Cardiac fibroblast (primary cell): ENCODE results near the gene KCNQ5.

Experiments used
- DNase-seq, 2 donors: peaks; one replicate each; pipeline versions ENCODE4 v3.0.0 to v3.0.0-alpha.2; 2010; ENCODE audit warnings: low read depth in 2 of 2
- H3K4me3 ChIP-seq, 2 donors: replicated peaks in 1 of 2; 1 replicate in 1 of 2; 2 replicates in 1 of 2; pipeline ENCODE4 v1.5.1; 2011; ENCODE audit warnings: low read depth in 2 of 2, low read length in 2 of 2, mild to moderate bottlenecking in 2 of 2, moderate library complexity in 1 of 2
- TF ChIP-seq, protein P1 (sequence below): IDR thresholded peaks from one replicate; pipeline ENCODE4 v1.5.1; 2011; ENCODE audit warnings: low read depth, mild to moderate bottlenecking, low read length, inconsistent platforms

Gene KCNQ5

DNA sequence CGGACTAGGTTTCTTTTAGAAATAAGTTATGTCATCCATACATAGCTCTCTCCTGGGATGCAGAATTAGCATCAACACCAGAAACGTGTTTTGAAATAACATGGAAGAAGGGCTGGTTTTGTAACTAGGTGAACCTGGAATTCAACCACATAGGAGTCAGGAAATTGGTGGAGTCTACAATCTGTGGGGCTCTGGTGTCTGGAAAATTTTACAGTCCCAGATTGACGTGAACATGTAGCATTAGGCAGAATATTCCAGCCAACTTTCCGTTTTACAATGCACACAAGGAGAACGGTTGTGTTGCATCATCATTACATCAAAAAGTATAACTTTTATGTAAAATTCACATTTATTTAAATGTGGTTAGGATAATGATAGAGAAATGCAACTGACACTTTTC, 1.9 kb downstream of the KCNQ5 start:
- TF ChIP-seq, protein P1, sequence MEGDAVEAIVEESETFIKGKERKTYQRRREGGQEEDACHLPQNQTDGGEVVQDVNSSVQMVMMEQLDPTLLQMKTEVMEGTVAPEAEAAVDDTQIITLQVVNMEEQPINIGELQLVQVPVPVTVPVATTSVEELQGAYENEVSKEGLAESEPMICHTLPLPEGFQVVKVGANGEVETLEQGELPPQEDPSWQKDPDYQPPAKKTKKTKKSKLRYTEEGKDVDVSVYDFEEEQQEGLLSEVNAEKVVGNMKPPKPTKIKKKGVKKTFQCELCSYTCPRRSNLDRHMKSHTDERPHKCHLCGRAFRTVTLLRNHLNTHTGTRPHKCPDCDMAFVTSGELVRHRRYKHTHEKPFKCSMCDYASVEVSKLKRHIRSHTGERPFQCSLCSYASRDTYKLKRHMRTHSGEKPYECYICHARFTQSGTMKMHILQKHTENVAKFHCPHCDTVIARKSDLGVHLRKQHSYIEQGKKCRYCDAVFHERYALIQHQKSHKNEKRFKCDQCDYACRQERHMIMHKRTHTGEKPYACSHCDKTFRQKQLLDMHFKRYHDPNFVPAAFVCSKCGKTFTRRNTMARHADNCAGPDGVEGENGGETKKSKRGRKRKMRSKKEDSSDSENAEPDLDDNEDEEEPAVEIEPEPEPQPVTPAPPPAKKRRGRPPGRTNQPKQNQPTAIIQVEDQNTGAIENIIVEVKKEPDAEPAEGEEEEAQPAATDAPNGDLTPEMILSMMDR, result no peak
- H3K4me3 ChIP-seq, result no peak overlapping the region
- peak in 1 of 2 donors; percentile 16 for DNase-seq

DNA sequence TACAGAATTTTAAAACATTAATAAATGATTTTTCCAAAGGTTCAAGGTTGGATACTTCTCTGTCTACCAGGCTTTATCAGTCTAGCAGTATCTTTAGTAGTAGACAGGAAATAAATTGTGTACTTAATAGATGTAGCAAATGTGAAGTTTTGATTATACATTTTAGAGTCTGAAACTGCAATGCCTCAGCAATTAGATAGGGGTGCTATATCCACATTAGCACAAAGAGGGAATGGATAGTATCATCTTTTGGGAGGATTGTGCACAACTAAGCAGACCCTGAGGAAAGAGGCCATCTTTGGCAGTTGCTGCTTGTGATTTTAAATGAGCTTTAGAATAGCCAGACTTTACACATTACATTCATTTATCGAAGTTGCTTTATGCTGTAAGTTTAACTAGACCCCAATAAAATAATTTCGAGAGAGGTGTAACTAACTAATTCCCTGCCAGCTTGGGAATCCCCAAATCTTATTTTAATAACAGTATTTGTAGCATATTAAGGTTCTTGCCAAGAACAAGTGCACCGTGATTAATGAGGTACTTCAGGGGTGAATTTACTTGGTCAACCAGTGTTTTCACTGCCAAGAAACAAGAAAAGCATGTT, 2.8 kb downstream of the KCNQ5 start:
- peak; percentile 35 to 38 for DNase-seq
- no peak overlapping the region for H3K4me3 ChIP-seq
- TF ChIP-seq, protein P1, result peak; percentile 71

DNA sequence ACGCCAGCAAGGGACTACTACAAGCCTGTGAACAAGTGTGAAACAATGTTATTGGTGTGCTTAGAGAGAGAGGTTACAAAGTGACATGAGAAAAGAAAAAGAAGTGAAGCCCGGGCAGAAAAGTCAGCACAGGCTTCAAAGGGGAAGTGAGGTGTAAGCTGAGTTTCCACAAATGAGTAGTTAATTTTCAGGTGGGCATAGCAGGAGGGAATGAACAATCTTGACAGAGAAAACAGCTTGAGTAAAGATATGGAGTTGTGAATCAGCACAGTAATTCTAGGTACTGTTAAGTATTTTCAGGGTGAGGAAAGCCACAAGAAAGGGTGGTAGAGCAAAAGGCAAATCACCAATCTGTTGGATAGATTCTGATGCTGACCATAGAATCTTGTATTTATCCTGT, 4.3 kb downstream of the KCNQ5 start:
- no peak for DNase-seq
- TF ChIP-seq, protein P1, result no peak
- H3K4me3 ChIP-seq, result no peak overlapping the region

DNA sequence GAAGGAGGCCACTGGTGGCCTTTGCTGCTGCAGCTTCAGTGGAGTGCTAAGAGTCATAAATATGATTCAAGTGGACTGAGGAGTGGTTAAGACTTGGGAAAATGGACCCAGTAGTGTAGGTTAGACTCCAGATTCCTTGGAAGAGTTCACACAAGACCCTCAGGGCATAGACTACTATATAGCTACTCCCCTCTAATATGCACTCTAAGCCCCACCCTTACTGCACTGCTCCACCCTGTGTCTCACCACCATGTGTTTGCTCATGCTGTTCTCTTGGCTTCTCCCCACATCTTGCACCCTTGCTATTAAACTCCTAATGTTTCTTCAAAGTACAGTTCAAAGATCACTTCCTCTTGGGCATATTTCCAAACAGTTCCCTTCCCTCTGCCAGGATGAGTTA, 5.7 kb downstream of the KCNQ5 start:
- no peak for DNase-seq
- TF ChIP-seq, protein P1, result no peak
- H3K4me3 ChIP-seq, result no peak overlapping the region

DNA sequence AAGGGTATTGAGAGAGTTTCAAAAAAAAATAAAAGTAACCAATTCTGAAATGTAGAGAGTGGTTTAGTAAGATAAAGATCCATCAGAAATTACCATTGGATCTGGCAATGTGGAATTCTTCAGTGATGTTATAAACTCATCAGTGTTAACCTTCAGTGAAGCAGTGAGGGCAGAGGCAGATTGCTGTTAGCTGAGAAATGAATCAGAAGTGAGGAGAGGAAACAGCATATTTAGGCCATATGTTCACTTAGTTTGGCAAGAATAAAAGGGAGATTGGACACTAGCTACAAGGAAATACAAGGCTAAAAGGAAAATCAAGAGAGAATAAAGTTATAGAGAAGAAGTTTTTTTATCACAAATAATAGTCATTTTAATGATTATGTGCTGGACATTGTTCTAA, 9.6 kb downstream of the KCNQ5 start:
- H3K4me3 ChIP-seq, result no peak overlapping the region
- no peak for DNase-seq
- TF ChIP-seq, protein P1, result no peak

DNA sequence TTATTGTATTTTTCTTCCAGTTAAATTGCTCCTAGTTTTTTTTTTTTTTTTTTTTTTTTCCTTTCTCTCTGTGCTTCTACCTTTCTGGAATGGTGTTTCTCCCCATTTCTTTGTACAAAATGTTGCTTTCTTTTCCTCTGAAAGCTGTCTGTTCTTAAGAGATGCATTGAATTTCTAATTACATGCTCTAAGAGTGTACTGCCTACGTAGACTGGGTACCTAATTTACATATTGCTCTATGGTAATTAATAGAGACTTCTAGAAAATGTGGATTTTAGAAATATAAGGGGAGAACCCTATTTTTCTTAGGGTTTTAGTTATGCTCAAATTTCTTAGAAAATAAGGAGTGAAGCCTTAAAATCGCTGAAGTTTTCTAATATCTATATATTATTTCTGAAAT, 13.8 kb downstream of the KCNQ5 start:
- H3K4me3 ChIP-seq, result no peak overlapping the region
- DNase-seq, result no peak
- TF ChIP-seq, protein P1, result no peak

DNA sequence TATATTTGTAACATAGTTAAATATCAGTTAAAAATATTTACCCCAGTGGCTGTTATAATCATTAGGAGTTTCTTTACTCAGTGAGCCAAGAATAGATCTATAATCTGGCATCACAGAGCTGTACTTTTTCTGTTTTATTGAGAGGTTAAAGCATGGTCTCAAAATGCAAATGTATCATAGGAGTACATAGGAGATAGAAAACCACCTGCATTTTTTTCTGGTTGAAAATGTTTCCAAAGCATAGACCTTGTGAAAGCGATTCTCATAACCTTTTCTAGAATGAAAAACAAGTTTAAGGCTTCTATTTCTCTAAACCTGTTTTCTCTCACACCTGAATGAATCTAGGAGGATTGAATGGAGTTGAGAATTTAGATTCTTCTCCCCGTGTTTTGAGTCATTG, 14.4 kb downstream of the KCNQ5 start:
- DNase-seq, result no peak
- H3K4me3 ChIP-seq, result no peak overlapping the region
- TF ChIP-seq, protein P1, result no peak
